Measurements from ENCODE around the gene ATPAF2.

The ATPAF2 gene

DNA sequence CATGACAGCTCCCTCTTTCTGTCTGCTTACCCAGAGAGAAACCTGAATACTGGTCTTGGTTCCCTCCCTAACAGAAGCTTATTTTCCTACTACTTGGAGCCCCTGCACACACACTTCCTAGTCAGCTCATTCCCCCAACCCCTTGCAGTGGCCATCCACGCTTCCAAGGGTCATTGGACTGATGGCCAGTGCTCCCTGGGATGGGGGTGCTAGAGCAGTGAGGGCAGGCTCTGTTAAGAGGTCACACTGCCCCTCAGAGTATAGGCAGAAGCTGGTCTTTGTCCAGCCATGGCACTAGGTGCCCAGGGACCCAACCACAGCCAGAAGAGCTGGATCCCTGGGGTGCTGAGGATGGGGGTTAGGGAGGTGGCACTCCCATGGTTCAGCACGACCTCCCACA lies 53.8 kb downstream of the ATPAF2 start:
- no peak overlapping the region for H2BK5ac ChIP-seq (ENCODE audit: low read depth, low read length, poor library complexity, severe bottlenecking)
- H2BK12ac ChIP-seq (ENCODE audit: low read length in 2 of 2): no peak overlapping the region
- no peak overlapping the region for H3K14ac ChIP-seq (ENCODE audit: low read length in 2 of 2)
- no peak overlapping the region for H3K4ac ChIP-seq (ENCODE audit: low read depth in 1 of 2, low read length in 2 of 2)
- H3K18ac ChIP-seq (ENCODE audit: low read depth in 1 of 2, low read length in 2 of 2): no peak overlapping the region
- H2AK5ac ChIP-seq (ENCODE audit: low read length, severe bottlenecking): no peak overlapping the region
- H3K9ac ChIP-seq (ENCODE audit: low read length): no peak overlapping the region
- H3K23ac ChIP-seq (ENCODE audit: low read length in 2 of 2): no peak overlapping the region
- 85% methylated on average over 2 of the region's 2 CpGs for WGBS
- no peak overlapping the region for H2BK120ac ChIP-seq (ENCODE audit: low read depth, low read length)
- DNase-seq: no peak
- H4K8ac ChIP-seq (ENCODE audit: low read length): no peak overlapping the region
- no peaks in the 10 kb centered on the region for H3K27me3 ChIP-seq (ENCODE audit: control insufficient read depth in 1 of 2, insufficient read depth in 1 of 2, low read length in 2 of 2)
- H3K4me1 ChIP-seq (ENCODE audit: control insufficient read depth, insufficient read depth, low read depth, low read length): peaks cover 8% of the 10 kb centered on the region
- H2AFZ ChIP-seq (ENCODE audit: low read depth, low read length): no peak overlapping the region
- no peak overlapping the region for H3K27ac ChIP-seq (ENCODE audit: low read length, poor library complexity, severe bottlenecking)
- no peaks in the 10 kb centered on the region for H3K9me3 ChIP-seq (ENCODE audit: control insufficient read depth, low read length)
- no peaks in the 10 kb centered on the region for H3K36me3 ChIP-seq (ENCODE audit: control insufficient read depth in 1 of 2, insufficient read depth in 2 of 2, low read depth in 1 of 2, low read length in 2 of 2)
- H2BK15ac ChIP-seq (ENCODE audit: low read depth, poor library complexity, severe bottlenecking): no peak overlapping the region
- no peak overlapping the region for H3K4me2 ChIP-seq (ENCODE audit: low read length, poor library complexity, severe bottlenecking)
- H3K79me1 ChIP-seq (replicated peaks; ENCODE audit: low read length, poor library complexity, severe bottlenecking): no peaks in the 10 kb centered on the region
- H4K91ac ChIP-seq (ENCODE audit: low read length): no peak overlapping the region
- no peak overlapping the region for H3K4me3 ChIP-seq (ENCODE audit: insufficient read depth in 1 of 2, low read depth in 1 of 2, low read length in 2 of 2)

GRCh38 chr17:17983776-17984175 lies 55.2 kb downstream of the ATPAF2 start:
- no peaks in the 10 kb centered on the region for H3K36me3 ChIP-seq (ENCODE audit: control insufficient read depth in 1 of 2, insufficient read depth in 2 of 2, low read depth in 1 of 2, low read length in 2 of 2)
- no peaks in the 10 kb centered on the region for H3K79me1 ChIP-seq (replicated peaks; ENCODE audit: low read length, poor library complexity, severe bottlenecking)
- WGBS: 90% methylated on average over 6 of the region's 6 CpGs
- H3K27me3 ChIP-seq (ENCODE audit: control insufficient read depth in 1 of 2, insufficient read depth in 1 of 2, low read length in 2 of 2): no peaks in the 10 kb centered on the region
- H4K91ac ChIP-seq (ENCODE audit: low read length): no peak overlapping the region
- H3K9me3 ChIP-seq (ENCODE audit: control insufficient read depth, low read length): no peaks in the 10 kb centered on the region
- H2BK15ac ChIP-seq (ENCODE audit: low read depth, poor library complexity, severe bottlenecking): no peak overlapping the region
- H3K9ac ChIP-seq (ENCODE audit: low read length): no peak overlapping the region
- H2AFZ ChIP-seq (ENCODE audit: low read depth, low read length): no peak overlapping the region
- H3K4me2 ChIP-seq (ENCODE audit: low read length, poor library complexity, severe bottlenecking): no peak overlapping the region
- H2BK12ac ChIP-seq (ENCODE audit: low read length in 2 of 2): no peak overlapping the region
- H4K8ac ChIP-seq (ENCODE audit: low read length): no peak overlapping the region
- no peak overlapping the region for H3K23ac ChIP-seq (ENCODE audit: low read length in 2 of 2)
- H3K27ac ChIP-seq (ENCODE audit: low read length, poor library complexity, severe bottlenecking): no peak overlapping the region
- peaks cover 5% of the 10 kb centered on the region for H3K4me1 ChIP-seq (ENCODE audit: control insufficient read depth, insufficient read depth, low read depth, low read length)
- H2AK5ac ChIP-seq (ENCODE audit: low read length, severe bottlenecking): no peak overlapping the region
- H2BK5ac ChIP-seq (ENCODE audit: low read depth, low read length, poor library complexity, severe bottlenecking): no peak overlapping the region
- H3K4me3 ChIP-seq (ENCODE audit: insufficient read depth in 1 of 2, low read depth in 1 of 2, low read length in 2 of 2): no peak overlapping the region
- H2BK120ac ChIP-seq (ENCODE audit: low read depth, low read length): no peak overlapping the region
- no peak overlapping the region for H3K18ac ChIP-seq (ENCODE audit: low read depth in 1 of 2, low read length in 2 of 2)
- no peak overlapping the region for H3K14ac ChIP-seq (ENCODE audit: low read length in 2 of 2)
- no peak for DNase-seq
- no peak overlapping the region for H3K4ac ChIP-seq (ENCODE audit: low read depth in 1 of 2, low read length in 2 of 2)

DNA sequence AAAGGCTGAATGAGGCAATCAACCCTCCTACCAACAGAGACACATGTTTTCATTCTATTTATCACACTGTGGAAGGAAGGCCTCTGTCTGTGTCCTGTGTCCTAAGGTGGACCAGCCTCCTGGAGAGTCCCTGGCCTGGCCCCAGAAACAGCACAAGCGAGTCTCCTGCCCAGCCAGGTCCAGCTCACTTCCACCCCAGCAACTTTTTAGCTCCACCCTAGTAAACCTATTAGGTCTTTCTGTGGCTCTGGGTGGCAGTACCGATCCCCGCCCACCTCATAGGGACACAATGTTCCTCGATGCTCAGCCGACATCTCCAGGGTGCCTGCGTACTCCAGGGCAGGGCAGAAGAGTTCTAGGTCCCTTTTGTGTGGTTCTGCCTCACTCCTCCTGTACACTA lies 55.6 kb downstream of the ATPAF2 start:
- 90% methylated on average over 6 of the region's 6 CpGs for WGBS
- no peak overlapping the region for H3K18ac ChIP-seq (ENCODE audit: low read depth in 1 of 2, low read length in 2 of 2)
- no peaks in the 10 kb centered on the region for H3K79me1 ChIP-seq (replicated peaks; ENCODE audit: low read length, poor library complexity, severe bottlenecking)
- H3K9me3 ChIP-seq (ENCODE audit: control insufficient read depth, low read length): no peaks in the 10 kb centered on the region
- H4K8ac ChIP-seq (ENCODE audit: low read length): no peak overlapping the region
- H3K4me1 ChIP-seq (ENCODE audit: control insufficient read depth, insufficient read depth, low read depth, low read length): peaks cover 1% of the 10 kb centered on the region
- no peak overlapping the region for H2AK5ac ChIP-seq (ENCODE audit: low read length, severe bottlenecking)
- no peak for DNase-seq
- H3K27me3 ChIP-seq (ENCODE audit: control insufficient read depth in 1 of 2, insufficient read depth in 1 of 2, low read length in 2 of 2): no peaks in the 10 kb centered on the region
- H3K4ac ChIP-seq (ENCODE audit: low read depth in 1 of 2, low read length in 2 of 2): no peak overlapping the region
- no peak overlapping the region for H4K91ac ChIP-seq (ENCODE audit: low read length)
- H3K36me3 ChIP-seq (ENCODE audit: control insufficient read depth in 1 of 2, insufficient read depth in 2 of 2, low read depth in 1 of 2, low read length in 2 of 2): no peaks in the 10 kb centered on the region
- H2AFZ ChIP-seq (ENCODE audit: low read depth, low read length): no peak overlapping the region
- H3K4me2 ChIP-seq (ENCODE audit: low read length, poor library complexity, severe bottlenecking): no peak overlapping the region
- H3K9ac ChIP-seq (ENCODE audit: low read length): no peak overlapping the region
- no peak overlapping the region for H2BK15ac ChIP-seq (ENCODE audit: low read depth, poor library complexity, severe bottlenecking)
- no peak overlapping the region for H2BK12ac ChIP-seq (ENCODE audit: low read length in 2 of 2)
- H3K27ac ChIP-seq (ENCODE audit: low read length, poor library complexity, severe bottlenecking): no peak overlapping the region
- no peak overlapping the region for H2BK5ac ChIP-seq (ENCODE audit: low read depth, low read length, poor library complexity, severe bottlenecking)
- no peak overlapping the region for H3K23ac ChIP-seq (ENCODE audit: low read length in 2 of 2)
- H2BK120ac ChIP-seq (ENCODE audit: low read depth, low read length): no peak overlapping the region
- H3K14ac ChIP-seq (ENCODE audit: low read length in 2 of 2): no peak overlapping the region
- H3K4me3 ChIP-seq (ENCODE audit: insufficient read depth in 1 of 2, low read depth in 1 of 2, low read length in 2 of 2): no peak overlapping the region

DNA sequence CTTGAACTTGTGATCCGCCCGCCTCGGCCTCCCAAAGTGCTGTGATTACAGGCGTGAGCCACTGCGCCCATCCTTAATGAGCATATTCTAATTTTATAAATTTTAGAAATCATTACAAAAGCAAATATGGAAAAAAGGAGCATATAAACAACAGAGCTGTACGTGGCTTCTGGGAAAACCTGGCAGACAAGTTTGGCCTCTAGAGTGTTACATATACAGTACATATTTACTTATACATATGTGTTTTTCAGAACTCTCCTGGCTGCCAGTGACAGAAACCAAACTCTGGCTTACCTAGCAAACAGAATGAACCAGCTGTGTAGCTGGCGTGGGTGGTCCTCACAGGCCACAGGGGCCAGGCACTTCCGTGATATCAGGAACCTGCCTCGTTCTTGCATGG lies 56.2 kb downstream of the ATPAF2 start:
- Histone ChIP-seq H3K27ac (ENCODE audit: low read length, poor library complexity, severe bottlenecking) (no peak overlapping the region), H4K8ac (ENCODE audit: low read length) (no peak overlapping the region), H3K4me1 (ENCODE audit: control insufficient read depth, insufficient read depth, low read depth, low read length) (no peaks in the 10 kb centered on the region), H3K14ac (ENCODE audit: low read length in 2 of 2) (no peak overlapping the region), H3K23ac (ENCODE audit: low read length in 2 of 2) (no peak overlapping the region), H3K9me3 (ENCODE audit: control insufficient read depth, low read length) (no peaks in the 10 kb centered on the region), H2BK5ac (ENCODE audit: low read depth, low read length, poor library complexity, severe bottlenecking) (no peak overlapping the region), H2BK15ac (ENCODE audit: low read depth, poor library complexity, severe bottlenecking) (no peak overlapping the region), H3K9ac (ENCODE audit: low read length) (no peak overlapping the region), H3K18ac (ENCODE audit: low read depth in 1 of 2, low read length in 2 of 2) (no peak overlapping the region), H3K4me2 (ENCODE audit: low read length, poor library complexity, severe bottlenecking) (no peak overlapping the region), H3K4me3 (ENCODE audit: insufficient read depth in 1 of 2, low read depth in 1 of 2, low read length in 2 of 2) (no peak overlapping the region), H3K36me3 (ENCODE audit: control insufficient read depth in 1 of 2, insufficient read depth in 2 of 2, low read depth in 1 of 2, low read length in 2 of 2) (no peaks in the 10 kb centered on the region), H4K91ac (ENCODE audit: low read length) (no peak overlapping the region), H3K79me1 (replicated peaks; ENCODE audit: low read length, poor library complexity, severe bottlenecking) (no peaks in the 10 kb centered on the region), H2AK5ac (ENCODE audit: low read length, severe bottlenecking) (no peak overlapping the region), H2AFZ (ENCODE audit: low read depth, low read length) (no peak overlapping the region), H2BK120ac (ENCODE audit: low read depth, low read length) (no peak overlapping the region), H2BK12ac (ENCODE audit: low read length in 2 of 2) (no peak overlapping the region), H3K27me3 (ENCODE audit: control insufficient read depth in 1 of 2, insufficient read depth in 1 of 2, low read length in 2 of 2) (no peaks in the 10 kb centered on the region), H3K4ac (ENCODE audit: low read depth in 1 of 2, low read length in 2 of 2) (no peak overlapping the region)
- 93% methylated on average over 4 of the region's 9 CpGs for WGBS
- no peak for DNase-seq

All from mesenchymal stem cell (in vitro differentiated cells and primary cell).